ENCODE measurements around the gene SMIM26.
"Not testable (repeated sequence)": the region's sequence is repeated elsewhere in the genome, so short reads cannot be mapped to it uniquely, and the experiment has no call there.

SMIM26 gene

GRCh38 chr20:18566892-18567738, at the start of gene SMIM26:
TSS of gene SMIM26 (plus strand) at chr20:18567432. CDS start at chr20:18567479, 47 bp downstream.
- peak; percentile 97 for DNase-seq (ENCODE audit: low spot score)

GRCh38 chr20:18522066-18522465, 45.2 kb upstream of the SMIM26 start:
- DNase-seq (ENCODE audit: low spot score): not testable (repeated sequence)

GRCh38 chr20:18523066-18523465, 44.2 kb upstream of the SMIM26 start:
- no peak for DNase-seq (ENCODE audit: low spot score)

GRCh38 chr20:18524646-18525045, 42.6 kb upstream of the SMIM26 start:
- no peak for DNase-seq (ENCODE audit: low spot score)

GRCh38 chr20:18526761-18527160, 40.5 kb upstream of the SMIM26 start:
- not testable (repeated sequence) for DNase-seq (ENCODE audit: low spot score)

- DNase-seq (ENCODE audit: low spot score): no peak
Observed at GRCh38 chr20:18527339-18527738, 39.9 kb upstream of the SMIM26 start.

GRCh38 chr20:18527836-18528235, 39.4 kb upstream of the SMIM26 start:
- DNase-seq (ENCODE audit: low spot score): no peak

GRCh38 chr20:18529041-18529440, 38.2 kb upstream of the SMIM26 start:
- DNase-seq (ENCODE audit: low spot score): no peak

GRCh38 chr20:18532626-18533025, 34.6 kb upstream of the SMIM26 start:
- DNase-seq (ENCODE audit: low spot score): no peak

- no peak for DNase-seq (ENCODE audit: low spot score)
Observed at GRCh38 chr20:18533491-18533890, 33.7 kb upstream of the SMIM26 start.

- DNase-seq (ENCODE audit: low spot score): no peak
Observed at GRCh38 chr20:18533978-18534644, 33.1 kb upstream of the SMIM26 start.

GRCh38 chr20:18537651-18538050, 29.6 kb upstream of the SMIM26 start:
- DNase-seq (ENCODE audit: low spot score): no peak

GRCh38 chr20:18541741-18542140, 25.5 kb upstream of the SMIM26 start:
- no peak for DNase-seq (ENCODE audit: low spot score)

GRCh38 chr20:18543216-18543615, 24.0 kb upstream of the SMIM26 start:
- DNase-seq (ENCODE audit: low spot score): no peak

GRCh38 chr20:18543932-18544331, 23.3 kb upstream of the SMIM26 start:
- DNase-seq (ENCODE audit: low spot score): no peak

- DNase-seq (ENCODE audit: low spot score): no peak
Observed at GRCh38 chr20:18545566-18545965, 21.7 kb upstream of the SMIM26 start.

GRCh38 chr20:18548465-18548864, 18.8 kb upstream of the SMIM26 start:
- DNase-seq (ENCODE audit: low spot score): no peak

GRCh38 chr20:18553746-18554145, 13.5 kb upstream of the SMIM26 start:
- no peak for DNase-seq (ENCODE audit: low spot score)

- no peak for DNase-seq (ENCODE audit: low spot score)
Observed at GRCh38 chr20:18567739-18568091, 483 bp downstream of the SMIM26 start.

- no peak for DNase-seq (ENCODE audit: low spot score)
Observed at GRCh38 chr20:18571009-18571408, 3.8 kb downstream of the SMIM26 start.

- DNase-seq (ENCODE audit: low spot score): no peak
Observed at GRCh38 chr20:18571578-18571977, 4.3 kb downstream of the SMIM26 start.

- no peak for DNase-seq (ENCODE audit: low spot score)
Observed at GRCh38 chr20:18577942-18578341, 10.7 kb downstream of the SMIM26 start.

GRCh38 chr20:18578581-18578980, 11.3 kb downstream of the SMIM26 start:
- no peak for DNase-seq (ENCODE audit: low spot score)

GRCh38 chr20:18580012-18580411, 12.8 kb downstream of the SMIM26 start:
- DNase-seq (ENCODE audit: low spot score): no peak

All from activated CD4-positive, alpha-beta T cell treated with anti-CD3 and anti-CD28 coated beads, Interleukin-2, Interleukin-4, amounts not matched to agents 100 ng/mL and 50 ng/mL, durations not matched to agents 16 hours and 8 hours (primary cell).